Measurements from ENCODE around the gene CHD5. TPM values are rescaled to one million over a fixed set of nuclear protein-coding genes. Genes with fewer than 3 reads are reported as not detected.

Gene CHD5
- total RNA-seq, 1 experiment from 2014 or later: 1.6 TPM

GRCh38 chr1:6099787-6100765 is 80.0 kb downstream of the CHD5 start:
- Histone ChIP-seq H3K9me3 (ENCODE audit: control insufficient read depth, low read depth, low read length) (no peaks in the 10 kb centered on the region), H3K4ac (ENCODE audit: low read depth, low read length) (no peak overlapping the region), H3K27me3 (ENCODE audit: insufficient read depth, low read length) (no peaks in the 10 kb centered on the region), H3K79me1 (ENCODE audit: insufficient read depth, low read depth, low read length, poor library complexity, severe bottlenecking) (no peaks in the 10 kb centered on the region), H3K14ac (ENCODE audit: insufficient read depth, low read length) (no peak overlapping the region; the same call in 1 of the 2 replicates), H3K27ac (ENCODE audit: insufficient read length, low read depth, low read length) (no peak overlapping the region), H4K8ac (replicated peaks; ENCODE audit: insufficient read length, low read depth, low read length) (no peak overlapping the region), H4K20me1 (ENCODE audit: control insufficient read depth, insufficient read depth, insufficient read length) (no peaks in the 10 kb centered on the region), H2BK20ac (ENCODE audit: low read depth, low read length, poor library complexity, severe bottlenecking) (no peak overlapping the region), H2AFZ (ENCODE audit: low read length) (no peak overlapping the region), H3K4me2 (ENCODE audit: insufficient read depth, insufficient read length, low read length) (no peak overlapping the region), H3K79me2 (ENCODE audit: insufficient read depth, low read length) (no peaks in the 10 kb centered on the region), H2BK15ac (ENCODE audit: low read depth, low read length) (no peak overlapping the region), H2BK120ac (ENCODE audit: low read depth, low read length, poor library complexity, severe bottlenecking) (no peak overlapping the region), H4K91ac (ENCODE audit: insufficient read length, low read depth, low read length) (no peak overlapping the region), H3K23me2 (ENCODE audit: insufficient read length, low read depth, low read length, poor library complexity, severe bottlenecking) (no peaks in the 10 kb centered on the region), H3K56ac (ENCODE audit: insufficient read length, low read depth, low read length) (no peak overlapping the region), H3K9ac (ENCODE audit: extremely low read depth, insufficient read length, low read length) (no peak overlapping the region), H3K4me1 (ENCODE audit: insufficient read depth, low read length) (no peaks in the 10 kb centered on the region), H3K18ac (ENCODE audit: insufficient read length, low read depth, low read length) (no peak overlapping the region), H2BK12ac (ENCODE audit: insufficient read length, low read depth, low read length) (no peak overlapping the region), H2AK5ac (ENCODE audit: insufficient read length, low read length) (no peak overlapping the region), H3K23ac (ENCODE audit: insufficient read length, low read depth, low read length) (no peak overlapping the region), H2BK5ac (ENCODE audit: insufficient read length, low read length) (no peak overlapping the region), H3T11ph (ENCODE audit: low read length) (no peak overlapping the region), H4K5ac (ENCODE audit: insufficient read length, low read depth, low read length) (no peak overlapping the region)
- peak; percentile 22; the same call in 2 of the 3 replicates for TF ChIP-seq CTCF (conservative IDR thresholded peaks at IDR 0.05)
- H3K4me1 Mint-ChIP-seq: peaks cover 0 to 8% of the 10 kb centered on the region in 2 experiments; a peak in 2 of 4 replicates
- no peak for DNase-seq
- H3K4me3 Mint-ChIP-seq: no peak overlapping the region
- H3K36me3 Mint-ChIP-seq (ENCODE audit: insufficient read depth in 1 of 3, low read depth in 3 of 3): no peaks in the 10 kb centered on the region
- H3K27me3 Mint-ChIP-seq (ENCODE audit: low read depth): no peaks in the 10 kb centered on the region
- WGBS (ENCODE audit: extremely low coverage, insufficient read length, low lambda C conversion rate): no CpG with 5 or more reads among the region's 27 CpGs
- no peak overlapping the region for H3K27ac Mint-ChIP-seq
- no peaks in the 10 kb centered on the region; a peak in 2 of 5 replicates for H3K9me3 Mint-ChIP-seq
